SK-N-MC (cell line): Measurements from ENCODE around the gene QTRT2.

Experiments used
- DNase-seq: peaks from one replicate; pipeline ENCODE4 v3.0.0-alpha.2; 2011; ENCODE audit warnings: low read depth, low spot score
- H3K27ac ChIP-seq: fragments of 200-600 bp; sonication (generic); 2 replicates; pipeline ENCODE4 v1.5.1; 2016; ENCODE audit warnings: mixed run types
- H3K36me3 ChIP-seq: fragments of 200-600 bp; sonication (generic); 2 replicates; pipeline ENCODE4 v1.6.1; 2017; ENCODE audit warnings: antibody characterized with exemption, low read length, mixed read lengths; ENCODE audit not compliant: insufficient read depth
- H3K4me3 ChIP-seq: fragments of 200-600 bp; sonication (generic); 2 replicates; pipeline ENCODE4 v1.5.1; 2016
- H3K9ac ChIP-seq: fragments of 200-600 bp; sonication (generic); 2 replicates; pipeline ENCODE4 v1.8.0; 2017; ENCODE audit warnings: mixed run types, mixed read lengths; ENCODE audit not compliant: insufficient read length
- H3K9me3 ChIP-seq: fragments of 200-600 bp; sonication (generic); 2 replicates; pipeline ENCODE4 v1.6.1; 2017; ENCODE audit warnings: low read depth, mild to moderate bottlenecking, antibody characterized with exemption, low read length, moderate library complexity, mixed read lengths
- EZH2 ChIP-seq: fragments of 200-600 bp; sonication (generic); IDR thresholded peaks from one replicate; pipeline ENCODE4 v1.6.1; 2017; ENCODE audit warnings: antibody characterized with exemption
- FOXP2 ChIP-seq: optimal IDR thresholded peaks from 2 replicates; pipeline ENCODE3; 2011; ENCODE audit warnings: mild to moderate bottlenecking, moderate library complexity; ENCODE audit not compliant: insufficient read depth; ENCODE audit errors: extremely low read length, control extremely low read depth
- POLR2AphosphoS5 ChIP-seq: IDR thresholded peaks from 2 replicates; pipeline ENCODE4 v1.6.1; 2012; ENCODE audit warnings: mild to moderate bottlenecking, low read depth, low read length, borderline replicate concordance

QTRT2 gene

DNA sequence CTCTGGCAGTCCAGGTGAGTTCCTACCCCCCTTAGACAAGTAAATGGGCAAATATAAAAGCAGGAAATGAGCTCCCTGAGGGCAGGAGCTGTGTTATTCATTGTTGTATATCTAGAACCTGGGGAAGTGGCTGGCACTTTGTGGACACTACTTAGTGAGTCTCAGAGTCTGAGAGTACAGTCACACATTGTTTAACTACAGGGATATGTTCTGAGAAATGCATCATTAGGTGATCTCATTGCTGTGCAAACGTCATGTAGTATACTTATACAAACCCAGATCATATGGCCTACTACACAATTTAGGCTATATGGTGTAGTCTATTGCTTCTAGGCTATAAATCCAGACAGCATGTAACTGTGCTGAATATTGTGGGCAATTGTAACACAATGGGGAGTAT, 69.9 kb downstream of the QTRT2 start:
- TF ChIP-seq FOXP2 (no peak), POLR2AphosphoS5 (no peak), EZH2 (no peak)
- H3K9me3 ChIP-seq, result no peaks in the 10 kb centered on the region
- DNase-seq, result no peak
- no peak overlapping the region for H3K4me3 ChIP-seq
- no peaks in the 10 kb centered on the region for H3K36me3 ChIP-seq
- no peak overlapping the region for H3K27ac ChIP-seq
- H3K9ac ChIP-seq, result no peak overlapping the region

DNA sequence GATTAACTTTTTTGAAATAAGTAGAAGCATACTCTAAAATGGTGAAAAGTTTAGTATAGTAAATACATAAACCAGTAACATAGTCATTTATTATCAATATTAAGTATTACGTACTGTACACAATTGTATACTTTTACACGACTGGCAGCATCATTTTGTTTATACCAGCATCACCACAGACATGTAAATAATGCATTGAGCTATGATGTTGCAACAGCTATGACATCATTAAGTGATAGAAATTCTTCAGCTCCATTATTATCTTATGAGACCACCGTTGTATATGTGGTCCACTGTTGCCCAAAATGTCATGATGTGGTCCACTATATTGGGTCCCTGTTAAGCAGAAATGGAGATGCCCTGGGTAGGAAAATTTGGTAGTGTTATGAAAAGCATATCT, 71.0 kb downstream of the QTRT2 start:
- no peak for DNase-seq
- TF ChIP-seq EZH2, result no peak
- TF ChIP-seq POLR2AphosphoS5, result no peak
- no peak for TF ChIP-seq FOXP2

DNA sequence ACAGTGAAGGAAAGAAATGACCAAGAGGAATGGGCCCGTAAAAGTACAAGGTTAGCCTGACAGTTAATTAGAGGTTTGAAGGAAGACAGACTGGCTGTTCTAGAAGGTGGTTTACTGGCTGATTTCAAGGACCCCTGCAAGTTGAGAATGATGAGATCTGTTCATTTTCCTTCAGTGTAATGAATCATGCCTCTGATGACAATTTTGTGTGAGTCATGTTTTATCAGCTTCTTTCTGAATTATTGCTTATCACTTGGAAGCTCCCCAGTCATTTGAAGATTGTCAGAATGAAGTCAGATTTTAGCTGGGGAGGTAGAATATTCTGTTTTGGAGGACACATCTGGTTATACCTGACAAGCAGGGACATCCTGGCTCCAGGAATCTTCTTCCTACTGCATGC, 71.7 kb downstream of the QTRT2 start:
- H3K4me3 ChIP-seq, result no peak overlapping the region
- no peak overlapping the region for H3K9ac ChIP-seq
- H3K9me3 ChIP-seq, result no peaks in the 10 kb centered on the region
- no peak overlapping the region for H3K27ac ChIP-seq
- H3K36me3 ChIP-seq, result no peaks in the 10 kb centered on the region
- no peak for DNase-seq
- TF ChIP-seq FOXP2, result no peak
- TF ChIP-seq EZH2, result no peak
- TF ChIP-seq POLR2AphosphoS5, result no peak

More for the DNA sequence above, 71.0 kb downstream of the QTRT2 start:
- Histone ChIP-seq H3K9me3 (no peaks in the 10 kb centered on the region), H3K9ac (no peak overlapping the region), H3K27ac (no peak overlapping the region), H3K4me3 (no peak overlapping the region), H3K36me3 (no peaks in the 10 kb centered on the region)

DNA sequence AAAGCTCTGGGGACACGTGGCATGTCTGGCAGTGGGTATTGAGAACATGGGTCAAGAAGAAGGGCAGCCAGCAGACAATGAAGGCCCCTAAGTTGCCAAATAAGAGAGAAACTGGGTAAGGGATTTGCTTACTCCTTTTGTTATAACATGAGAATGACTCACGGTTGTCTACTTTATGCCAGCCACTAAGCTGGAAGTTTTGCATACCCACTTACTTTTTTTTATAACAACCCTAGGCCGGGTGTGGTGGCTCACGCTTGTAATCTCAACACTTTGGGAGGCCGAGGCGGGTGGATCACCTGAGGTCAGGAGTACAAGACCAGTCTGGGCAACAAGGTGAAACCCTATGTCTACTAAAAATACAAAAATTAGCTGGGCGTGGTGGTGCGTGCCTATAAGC, 72.3 kb downstream of the QTRT2 start:
- DNase-seq, result no peak
- H3K36me3 ChIP-seq, result no peaks in the 10 kb centered on the region

DNA sequence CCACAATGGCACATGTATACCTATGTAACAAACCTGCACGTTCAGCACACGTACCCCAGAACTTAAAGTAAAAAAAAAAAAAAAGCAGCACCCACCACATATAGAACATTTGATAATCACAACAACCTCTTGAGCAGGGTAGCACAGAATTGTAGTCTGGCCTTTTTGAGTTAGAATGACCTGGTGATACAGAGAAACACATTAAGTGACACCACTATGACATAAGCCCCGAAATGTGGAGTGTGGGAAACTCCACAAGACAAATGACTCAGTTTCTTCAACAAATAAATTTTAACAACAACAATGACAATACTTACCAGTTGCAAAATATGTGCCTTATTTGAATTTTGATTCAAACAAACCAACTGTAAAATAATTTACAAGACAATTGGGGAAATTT, 76.0 kb downstream of the QTRT2 start:
- no peak overlapping the region for H3K27ac ChIP-seq
- no peak for DNase-seq
- H3K36me3 ChIP-seq, result no peaks in the 10 kb centered on the region
- H3K4me3 ChIP-seq, result no peak overlapping the region
- no peak overlapping the region for H3K9ac ChIP-seq
- TF ChIP-seq FOXP2 (no peak), POLR2AphosphoS5 (no peak), EZH2 (no peak)
- H3K9me3 ChIP-seq, result no peaks in the 10 kb centered on the region

More for the DNA sequence above, 72.3 kb downstream of the QTRT2 start:
- no peak overlapping the region for H3K27ac ChIP-seq
- H3K4me3 ChIP-seq, result no peak overlapping the region
- H3K9ac ChIP-seq, result no peak overlapping the region
- TF ChIP-seq EZH2 (no peak), FOXP2 (no peak), POLR2AphosphoS5 (no peak)
- no peaks in the 10 kb centered on the region for H3K9me3 ChIP-seq

DNA sequence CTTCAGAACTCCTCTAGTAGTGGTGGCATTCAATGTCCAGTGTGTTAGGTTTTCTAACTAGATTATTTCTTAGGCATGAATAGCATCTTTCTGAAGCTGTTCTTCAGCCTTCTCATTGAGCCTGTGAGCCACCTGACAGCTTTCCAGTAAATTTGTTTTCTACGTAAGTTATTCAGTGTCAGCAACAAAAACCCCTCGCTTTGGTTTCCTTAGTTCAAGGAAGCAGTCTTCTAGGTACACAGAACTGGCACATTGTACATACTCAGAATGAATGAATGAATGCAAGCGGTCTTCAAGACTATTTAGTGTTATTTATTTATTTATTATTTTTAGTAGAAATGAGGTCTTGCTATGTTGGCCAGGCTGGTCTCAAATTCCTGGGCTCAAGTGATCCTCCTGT, 77.4 kb downstream of the QTRT2 start:
- Histone ChIP-seq H3K36me3 (no peaks in the 10 kb centered on the region), H3K9me3 (no peaks in the 10 kb centered on the region), H3K27ac (no peak overlapping the region), H3K9ac (no peak overlapping the region), H3K4me3 (no peak overlapping the region)
- no peak for DNase-seq
- no peak for TF ChIP-seq FOXP2
- TF ChIP-seq EZH2, result no peak
- TF ChIP-seq POLR2AphosphoS5, result no peak
